ENCODE results near the gene GAD1. TPM values are rescaled to one million over a fixed set of nuclear protein-coding genes. Genes with fewer than 3 reads are reported as not detected.

The GAD1 gene
- total RNA-seq, 3 donors from 2014 or later (not counting 1 experiment from before 2014, with no cell fraction given) = not detected

GRCh38 chr2:170824526-170825015 is 7.9 kb downstream of the GAD1 start:
- Histone ChIP-seq H3K4me3 (ENCODE audit: low read length) (no peak overlapping the region), H3K27me3 (ENCODE audit: control insufficient read depth, insufficient read depth, low read length) (peaks cover 48% of the 10 kb centered on the region), H3K4me1 (ENCODE audit: control insufficient read depth, insufficient read depth, low read length) (peaks cover 40% of the 10 kb centered on the region), H3K27ac (ENCODE audit: low read length) (no peak overlapping the region), H3K9me3 (ENCODE audit: control insufficient read depth, insufficient read depth, low read length) (no peaks in the 10 kb centered on the region), H3K36me3 (ENCODE audit: control insufficient read depth, insufficient read depth, low read length) (no peaks in the 10 kb centered on the region)
- no peak overlapping the region for H3K27ac Mint-ChIP-seq
- WGBS (ENCODE audit: insufficient coverage) = 64% methylated on average over 2 of the region's 2 CpGs
- H3K4me1 Mint-ChIP-seq = peaks cover 26 to 35% of the 10 kb centered on the region in 2 donors
- H3K36me3 Mint-ChIP-seq = no peaks in the 10 kb centered on the region
- no peak for DNase-seq
- TF ChIP-seq CTCF (IDR thresholded peaks at IDR 0.05) = no peak
- H3K9me3 Mint-ChIP-seq = no peaks in the 10 kb centered on the region
- intact Hi-C loops (cut with micrococcal nuclease) = no loop called here
- ATAC-seq = no peak
- peaks cover 67 to 68% of the 10 kb centered on the region in 2 donors for H3K27me3 Mint-ChIP-seq (ENCODE audit: low read depth in 2 of 2)
- H3K4me3 Mint-ChIP-seq = peak overlapping the region; percentile 28

GRCh38 chr2:170827841-170828532 is 11.3 kb downstream of the GAD1 start:
- peaks cover 16% of the 10 kb centered on the region for H3K27me3 ChIP-seq (ENCODE audit: control insufficient read depth, insufficient read depth, low read length)
- Mint-ChIP-seq H3K36me3 (no peaks in the 10 kb centered on the region), H3K9me3 (no peaks in the 10 kb centered on the region), H3K27ac (no peak overlapping the region), H3K27me3 (ENCODE audit: low read depth in 2 of 2) (peaks cover 37 to 51% of the 10 kb centered on the region in 2 donors), H3K4me1 (peaks cover 0 to 5% of the 10 kb centered on the region in 2 donors), H3K4me3 (no peak overlapping the region)
- peaks cover 7% of the 10 kb centered on the region for H3K4me1 ChIP-seq (ENCODE audit: control insufficient read depth, insufficient read depth, low read length)
- H3K4me3 ChIP-seq (ENCODE audit: low read length) = no peak overlapping the region
- no peaks in the 10 kb centered on the region for H3K9me3 ChIP-seq (ENCODE audit: control insufficient read depth, insufficient read depth, low read length)
- WGBS (ENCODE audit: insufficient coverage) = 92% methylated on average over 6 of the region's 6 CpGs
- intact Hi-C loops (cut with micrococcal nuclease) = no loop called here
- no peak for TF ChIP-seq CTCF (IDR thresholded peaks at IDR 0.05)
- no peak for DNase-seq
- no peak for ATAC-seq
- no peaks in the 10 kb centered on the region for H3K36me3 ChIP-seq (ENCODE audit: control insufficient read depth, insufficient read depth, low read length)
- H3K27ac ChIP-seq (ENCODE audit: low read length) = no peak overlapping the region

GRCh38 chr2:170828533-170828916 is 11.8 kb downstream of the GAD1 start:
- H3K4me1 Mint-ChIP-seq = peaks cover 0 to 5% of the 10 kb centered on the region in 2 donors
- no peak for ATAC-seq
- no peak overlapping the region for H3K4me3 Mint-ChIP-seq
- no peaks in the 10 kb centered on the region for H3K36me3 Mint-ChIP-seq
- intact Hi-C loops (cut with micrococcal nuclease) = no loop called here
- Histone ChIP-seq H3K9me3 (ENCODE audit: control insufficient read depth, insufficient read depth, low read length) (no peaks in the 10 kb centered on the region), H3K27me3 (ENCODE audit: control insufficient read depth, insufficient read depth, low read length) (peaks cover 13% of the 10 kb centered on the region), H3K36me3 (ENCODE audit: control insufficient read depth, insufficient read depth, low read length) (no peaks in the 10 kb centered on the region), H3K4me1 (ENCODE audit: control insufficient read depth, insufficient read depth, low read length) (peaks cover 3% of the 10 kb centered on the region), H3K27ac (ENCODE audit: low read length) (no peak overlapping the region), H3K4me3 (ENCODE audit: low read length) (no peak overlapping the region)
- H3K9me3 Mint-ChIP-seq = no peaks in the 10 kb centered on the region
- H3K27me3 Mint-ChIP-seq (ENCODE audit: low read depth in 2 of 2) = peaks cover 37 to 56% of the 10 kb centered on the region in 2 donors
- no peak for DNase-seq
- no peak for TF ChIP-seq CTCF (IDR thresholded peaks at IDR 0.05)
- WGBS (ENCODE audit: insufficient coverage) = 78% methylated on average over 5 of the region's 5 CpGs
- H3K27ac Mint-ChIP-seq = no peak overlapping the region
